RPMI7951 (cell line): ENCODE data around the gene CDH22. TPM values are rescaled to one million over a fixed set of nuclear protein-coding genes. Genes with fewer than 3 reads are reported as not detected.

Source experiments
- DNase-seq: peaks from one replicate; pipeline ENCODE4 v3.0.0-alpha.2; 2012; ENCODE audit warnings: low read depth
- total RNA-seq: library from RNA; depleted of rRNA; stranded (reverse); fragments of >200 nt; shearing (Covaris generic); gene quantifications from 2 replicates; pipeline ENCODE4 v1.2.3, GENCODE V29; 2014

Gene CDH22
- total RNA-seq, 1 experiment from 2014 or later: not detected

DNA sequence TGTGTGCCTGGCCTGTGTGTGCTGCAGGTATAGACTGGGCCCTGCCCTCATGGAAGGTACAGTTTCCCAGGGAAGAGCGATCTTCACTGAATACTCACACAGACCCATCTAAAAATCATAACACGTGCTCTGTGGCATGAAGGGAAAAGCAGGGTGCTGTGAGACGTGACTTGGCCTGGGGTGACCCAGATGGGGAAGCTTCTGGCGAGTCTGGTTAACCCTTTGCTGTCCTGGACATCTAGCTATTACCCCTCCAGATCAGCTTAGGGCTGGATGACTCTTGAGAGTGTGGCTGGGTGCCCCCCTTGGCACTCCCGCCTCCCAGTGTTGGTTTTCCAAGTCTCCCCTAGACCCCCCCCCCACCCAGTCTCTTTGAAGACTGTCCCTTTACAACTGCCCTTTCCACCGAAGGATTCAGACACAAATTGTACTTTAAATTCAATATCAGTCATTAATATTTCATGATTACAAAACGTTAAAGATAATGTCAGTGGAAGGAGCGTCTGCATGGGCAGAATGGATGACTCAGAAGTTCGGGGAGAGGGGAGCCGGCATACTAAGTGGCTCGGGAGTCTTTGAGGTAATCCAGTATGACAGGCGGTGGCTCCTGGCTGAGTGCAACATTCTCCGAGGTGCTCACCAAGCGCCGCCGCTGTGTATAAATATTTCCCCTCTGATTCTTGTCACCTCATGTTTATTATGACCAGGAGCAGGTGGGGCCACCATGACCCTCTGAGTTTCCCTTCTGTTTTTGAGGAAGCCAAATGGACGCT lies 112.8 kb downstream of the CDH22 start:
- DNase-seq: no peak

DNA sequence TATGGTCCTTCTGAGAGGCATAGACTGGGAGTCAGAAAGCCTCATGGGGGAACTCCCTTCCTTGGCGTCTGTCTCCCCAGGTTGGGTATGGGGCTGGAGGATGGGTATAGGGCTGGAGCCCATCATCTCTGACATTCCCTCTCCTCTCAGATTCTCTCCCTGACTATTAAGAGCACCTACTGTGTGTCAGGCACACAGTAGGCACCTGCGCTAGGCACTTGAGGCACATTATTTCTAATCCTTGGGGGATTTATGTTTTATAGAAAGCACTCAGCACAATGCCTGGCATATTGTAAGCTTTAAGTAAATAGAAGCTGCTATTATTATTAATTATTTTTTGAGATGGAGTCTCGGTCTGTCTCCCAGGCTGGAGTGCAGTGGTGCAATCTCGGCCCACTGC lies 113.9 kb downstream of the CDH22 start:
- no peak for DNase-seq

DNA sequence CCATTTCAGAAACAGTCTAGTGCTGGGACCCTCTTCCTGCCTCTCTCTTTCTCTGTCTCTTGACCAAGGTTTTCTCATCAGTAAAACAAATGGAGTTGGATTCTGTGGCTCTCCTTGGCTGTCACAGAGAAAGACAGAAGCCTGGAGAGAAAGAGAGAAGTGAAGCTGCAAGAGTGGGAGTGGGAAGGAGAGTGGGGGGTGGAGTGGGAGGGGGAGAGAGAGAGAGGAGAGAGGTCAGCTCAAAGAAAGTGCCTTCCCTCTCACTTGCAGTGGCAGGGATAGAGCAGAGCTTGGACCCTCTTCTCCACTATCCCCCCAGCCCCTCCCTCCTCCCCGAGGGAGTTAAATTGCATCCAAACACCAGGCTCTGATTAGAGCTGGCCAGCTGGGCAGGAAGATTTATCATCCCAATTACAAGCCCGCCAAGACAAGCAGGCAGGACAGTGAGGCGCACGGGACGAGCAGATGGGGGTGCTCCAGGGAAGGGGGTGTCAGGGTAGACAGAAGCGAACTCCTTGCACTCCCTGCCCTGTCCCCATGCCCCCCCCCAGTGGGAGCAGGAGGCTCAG lies 115.8 kb downstream of the CDH22 start:
- DNase-seq: no peak

DNA sequence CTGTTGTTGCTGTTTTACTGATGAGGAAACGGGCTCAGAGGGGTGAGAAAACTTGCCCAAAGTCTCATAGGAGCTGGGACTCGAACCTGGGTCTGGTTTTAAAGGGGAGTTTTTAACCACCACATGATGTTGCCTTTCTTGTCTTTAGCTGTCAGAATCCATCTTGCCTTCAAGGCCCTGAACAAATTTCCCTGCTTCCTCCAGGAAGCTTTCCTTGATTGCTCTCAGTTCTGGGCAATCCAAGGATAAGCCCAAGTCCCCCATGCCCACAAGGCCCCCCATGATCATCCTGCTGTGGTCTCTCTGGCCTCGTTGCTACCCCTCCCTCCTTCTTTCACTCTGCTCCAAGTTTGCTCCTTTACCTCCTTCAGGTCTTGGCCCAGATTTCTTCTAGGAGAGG lies 116.7 kb downstream of the CDH22 start:
- DNase-seq: no peak

DNA sequence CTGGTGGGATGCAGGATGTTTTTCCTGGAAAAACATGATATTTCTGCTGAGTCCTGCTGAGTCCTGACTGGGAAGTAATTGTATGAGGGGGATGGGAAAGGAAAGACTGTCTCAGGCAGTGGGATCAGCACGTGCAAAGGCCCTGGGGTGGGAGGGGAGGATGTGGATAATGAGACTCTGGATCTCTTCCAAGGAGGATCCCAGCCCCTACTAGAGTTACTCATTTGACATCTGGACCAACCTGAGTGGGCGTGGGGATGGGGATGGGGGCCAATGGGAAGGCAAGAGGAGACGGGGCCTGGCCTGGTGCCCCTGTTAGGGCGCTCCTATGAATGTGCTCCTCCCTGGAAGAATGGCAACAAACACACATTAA lies 117.1 kb downstream of the CDH22 start:
- no peak for DNase-seq

DNA sequence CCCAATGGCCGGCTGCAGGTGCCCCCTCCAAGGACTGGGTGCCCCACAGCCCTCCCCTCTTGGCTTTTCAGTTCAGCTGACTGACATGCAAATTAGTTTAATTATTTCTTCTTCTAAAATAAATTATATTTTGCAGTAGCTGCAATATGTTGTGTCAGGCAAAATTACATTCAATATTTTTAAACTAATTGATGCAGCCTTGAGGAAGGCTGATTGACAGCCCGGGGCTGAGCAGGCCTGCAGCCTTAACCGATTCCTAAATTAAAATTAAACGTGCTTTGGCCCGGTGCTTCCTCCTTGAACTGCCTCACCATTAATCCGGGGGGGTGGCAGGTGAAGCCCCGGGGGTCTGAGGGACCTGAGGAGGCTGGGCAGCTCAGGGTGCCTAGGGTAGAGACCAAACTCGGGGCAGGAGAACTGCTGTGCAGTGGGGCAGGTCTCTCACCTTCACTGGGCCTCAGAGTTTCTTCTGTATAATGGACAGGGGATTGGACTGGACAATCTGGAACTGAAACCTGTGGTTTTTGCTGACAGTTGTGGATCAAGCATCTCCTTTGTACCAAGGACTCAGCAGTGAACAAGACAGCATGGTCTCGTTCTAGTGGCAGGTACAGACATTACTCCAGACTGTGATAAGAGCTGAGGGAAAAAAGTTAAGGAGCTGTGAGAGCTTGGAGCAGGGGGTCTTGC lies 117.7 kb downstream of the CDH22 start:
- DNase-seq: no peak

DNA sequence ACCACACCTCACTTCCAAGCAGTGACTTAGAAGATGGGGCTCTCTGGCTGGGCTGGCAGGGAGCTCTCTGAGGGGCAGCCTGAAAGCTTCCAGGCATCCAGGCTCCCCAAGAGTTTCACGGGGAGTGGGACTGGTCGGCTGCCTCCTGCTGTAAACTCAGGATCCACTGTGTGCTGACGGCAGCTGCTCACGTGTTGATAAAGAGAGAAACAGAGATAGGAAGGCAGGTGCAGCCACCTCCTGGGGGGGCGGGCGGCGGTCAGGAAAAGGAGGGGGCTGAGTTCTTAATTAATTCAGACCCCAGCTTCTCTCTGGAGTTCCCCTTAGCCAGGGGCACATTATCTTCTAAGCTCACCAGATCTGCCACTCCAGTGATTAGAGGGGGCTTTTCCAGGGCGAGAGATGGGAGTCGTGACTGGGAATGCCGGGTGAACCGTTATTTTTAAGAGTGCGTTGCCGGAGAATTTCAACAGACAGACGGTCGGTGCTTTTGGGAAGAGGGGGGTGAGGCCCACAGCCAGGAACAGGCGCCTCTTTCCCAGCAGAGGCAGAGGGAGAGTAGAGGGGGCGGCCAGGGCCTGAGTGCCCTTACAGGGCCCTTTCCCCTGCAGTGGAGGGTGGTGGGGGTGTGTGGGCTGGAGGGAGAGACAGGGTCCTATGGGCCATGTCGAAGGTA lies 119.3 kb downstream of the CDH22 start:
- no peak for DNase-seq

DNA sequence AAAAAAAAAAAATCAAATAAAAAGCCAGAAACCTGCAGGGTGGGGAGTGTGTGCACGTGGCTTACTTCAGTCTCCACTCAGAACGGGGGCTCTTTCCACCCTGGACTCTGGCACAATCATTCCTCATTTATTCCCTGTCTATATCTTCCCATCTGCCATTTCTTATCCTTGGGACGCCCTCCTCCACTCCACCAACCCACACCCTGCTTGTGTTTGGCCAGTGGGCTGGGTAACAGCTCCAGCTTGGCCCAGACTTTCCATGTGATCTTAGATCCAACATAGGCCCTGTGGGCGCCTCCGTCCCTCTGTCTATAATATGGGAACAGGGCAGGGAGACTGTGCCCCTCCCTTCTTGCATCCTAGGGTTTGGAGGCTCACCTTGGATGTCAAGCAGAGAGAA lies 122.1 kb downstream of the CDH22 start:
- no peak for DNase-seq

DNA sequence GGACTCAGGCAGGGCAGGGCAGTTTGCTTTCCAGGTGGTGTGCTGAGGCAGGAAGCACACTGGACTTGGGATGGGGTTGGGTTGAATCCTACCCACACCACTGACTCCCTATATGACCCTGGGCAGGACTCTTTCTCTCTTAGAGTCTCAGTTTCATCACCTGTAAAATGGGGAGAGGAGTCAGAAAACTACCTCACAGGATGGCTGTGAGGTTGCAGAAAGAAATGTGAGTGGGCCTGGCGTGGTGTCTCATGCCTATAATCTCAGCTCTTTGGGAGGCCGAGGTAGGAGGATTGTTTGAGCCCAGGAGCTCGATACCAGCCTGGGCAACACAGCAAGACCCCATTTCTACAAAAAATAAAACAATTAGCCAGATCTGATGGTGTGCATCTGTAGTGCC lies 122.9 kb downstream of the CDH22 start:
- no peak for DNase-seq

DNA sequence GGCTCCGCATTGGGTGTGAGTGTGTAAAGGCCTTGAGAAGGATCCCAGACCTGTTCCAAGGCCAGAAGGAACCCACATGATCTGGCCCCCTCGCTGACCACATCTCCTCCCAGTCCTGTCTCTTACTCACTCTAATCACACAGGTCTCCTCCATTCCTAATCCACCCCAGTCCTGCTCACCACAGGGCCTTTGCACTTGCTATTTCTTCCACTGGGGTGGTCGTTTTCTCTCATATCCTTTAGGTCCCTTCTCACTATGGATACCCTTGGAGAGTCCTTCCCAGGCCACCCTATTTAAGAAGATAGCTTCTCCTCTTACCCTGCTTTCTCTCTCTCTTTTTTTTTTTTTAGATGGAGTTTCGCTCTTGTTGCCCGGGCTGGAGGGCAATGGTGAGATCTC lies 124.5 kb downstream of the CDH22 start:
- DNase-seq: no peak

DNA sequence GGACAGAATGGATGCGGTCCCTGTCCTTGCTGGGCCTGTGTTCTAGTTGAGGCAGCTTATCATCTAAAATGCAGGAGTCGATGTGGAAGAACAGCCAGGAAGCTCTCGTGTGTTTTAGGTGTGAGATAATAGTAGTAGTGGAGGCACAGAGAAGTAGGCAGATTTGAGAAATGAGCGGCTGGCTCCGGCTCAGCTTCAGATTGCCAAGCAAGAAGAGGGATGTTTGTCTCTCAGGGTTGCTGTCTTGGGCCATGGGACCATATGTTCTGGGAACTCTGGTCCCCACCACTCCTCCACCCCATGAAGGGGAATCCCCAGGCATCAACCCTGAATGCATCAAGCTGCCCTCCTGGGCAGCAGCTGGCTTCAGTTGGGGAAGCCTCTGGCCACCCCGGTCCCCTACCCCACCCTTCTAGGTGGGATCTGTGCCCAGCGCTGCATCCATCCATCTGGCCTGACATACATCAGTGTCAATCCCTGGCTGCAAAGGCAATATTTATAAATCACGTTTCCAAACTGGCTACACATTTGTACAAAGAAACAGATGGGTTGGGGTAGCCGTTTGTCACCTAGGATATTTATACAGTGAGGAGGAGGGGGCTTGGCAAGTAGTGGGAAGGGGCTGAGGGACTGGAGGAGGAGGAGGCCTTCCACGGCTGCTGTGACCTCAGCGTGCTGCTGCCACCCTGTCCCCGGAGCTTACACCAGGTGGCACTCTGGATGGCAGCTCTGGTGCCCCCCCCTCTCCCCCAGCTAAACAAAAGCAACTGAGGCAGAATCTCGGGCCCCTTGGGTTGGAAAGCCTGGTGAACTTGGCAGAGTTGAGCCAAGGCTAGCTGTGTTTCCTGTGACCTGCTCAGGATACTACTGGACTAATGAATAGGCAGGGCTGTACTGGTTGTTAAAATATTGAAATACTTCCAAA lies 125.8 kb downstream of the CDH22 start:
- no peak for DNase-seq

DNA sequence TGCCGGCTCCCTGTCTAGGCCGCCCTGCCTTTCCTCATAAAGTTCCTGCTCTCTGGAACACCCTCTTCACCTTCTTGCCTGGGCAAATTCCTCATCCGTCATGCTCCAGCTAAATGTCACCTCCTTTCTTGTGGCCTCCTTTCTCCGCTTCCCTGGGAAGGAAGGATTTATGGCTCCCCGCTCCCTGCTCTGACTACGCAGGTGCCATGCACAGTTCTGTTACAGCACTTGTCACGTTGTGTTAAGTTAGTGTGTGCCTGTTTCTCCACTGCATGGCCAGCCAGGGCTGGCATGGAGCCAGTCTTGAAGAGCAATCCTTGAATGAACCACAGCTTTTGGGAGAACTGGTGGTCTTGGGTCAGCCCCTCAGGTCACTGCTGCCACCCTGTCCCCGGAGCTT lies 128.4 kb downstream of the CDH22 start:
- DNase-seq: no peak

DNA sequence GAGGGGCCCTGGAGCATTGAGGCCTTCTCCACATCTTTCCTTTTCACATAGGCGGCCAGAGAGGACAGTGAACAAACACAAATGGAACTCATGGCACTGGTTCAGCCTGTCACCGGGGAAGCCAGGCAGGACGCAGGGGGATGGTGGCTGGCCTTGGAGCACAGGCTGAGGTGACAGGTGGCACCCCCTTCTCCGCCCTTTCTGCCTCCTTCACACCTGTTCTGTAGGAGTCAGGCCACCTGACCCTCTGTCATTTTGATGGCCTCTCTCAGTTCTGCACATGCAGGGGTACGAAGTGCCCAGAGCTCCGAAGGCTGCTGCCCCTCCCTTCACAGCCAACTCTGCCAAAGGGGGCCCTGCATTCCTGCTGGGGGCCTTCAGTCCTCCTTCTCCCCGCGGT lies 129.4 kb downstream of the CDH22 start:
- no peak for DNase-seq

DNA sequence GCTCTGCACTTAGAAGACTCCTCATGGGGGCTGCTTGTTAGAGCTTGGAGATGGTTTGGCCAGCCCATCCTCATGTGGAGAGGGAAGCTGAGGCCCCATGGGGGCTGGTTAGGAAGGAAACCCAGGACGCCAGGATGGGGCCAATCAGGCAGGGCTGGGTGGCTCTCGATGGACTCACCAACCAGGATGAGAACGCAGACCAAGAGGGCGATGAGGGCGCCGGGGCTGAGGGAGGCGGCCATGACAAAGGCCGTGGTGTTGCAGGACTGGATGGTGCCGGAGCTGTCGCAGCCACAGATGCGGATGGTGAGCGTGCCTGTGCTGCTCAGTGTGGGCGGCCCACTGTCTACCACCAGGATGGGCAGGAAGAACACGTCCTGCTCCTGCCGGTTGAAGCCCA lies 130.5 kb downstream of the CDH22 start:
- no peak for DNase-seq

DNA sequence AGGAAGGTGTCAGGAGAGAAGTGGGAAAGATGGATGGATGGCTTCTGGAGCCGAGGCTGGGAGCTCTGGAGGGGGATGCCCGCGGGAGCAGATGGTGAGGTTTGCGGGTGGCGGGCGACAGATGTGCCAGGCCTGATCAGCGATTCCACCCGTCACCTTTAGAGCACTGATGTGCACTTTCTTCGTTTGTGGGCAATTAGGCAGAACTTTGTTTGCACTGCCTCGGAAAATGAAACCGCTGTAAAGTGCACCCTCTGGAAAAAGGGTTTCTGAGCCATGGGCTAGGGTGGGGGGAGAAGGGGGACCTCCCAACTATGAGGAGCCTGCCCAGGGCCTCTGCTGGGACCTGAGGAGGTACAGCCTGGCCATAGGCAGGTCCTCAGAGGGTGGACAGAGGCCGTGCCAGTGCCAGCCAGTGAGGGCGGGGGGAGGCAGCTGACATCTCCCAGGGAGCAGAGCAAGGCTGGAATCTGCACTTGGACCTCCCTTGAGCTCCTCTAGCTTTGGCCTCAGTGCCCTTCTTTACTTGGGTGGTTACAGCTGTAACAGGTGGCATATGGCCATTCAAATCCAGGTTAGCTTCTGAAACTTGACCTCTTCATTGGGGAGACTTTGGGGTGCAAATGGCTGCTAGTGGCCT lies 131.4 kb downstream of the CDH22 start:
- no peak for DNase-seq

DNA sequence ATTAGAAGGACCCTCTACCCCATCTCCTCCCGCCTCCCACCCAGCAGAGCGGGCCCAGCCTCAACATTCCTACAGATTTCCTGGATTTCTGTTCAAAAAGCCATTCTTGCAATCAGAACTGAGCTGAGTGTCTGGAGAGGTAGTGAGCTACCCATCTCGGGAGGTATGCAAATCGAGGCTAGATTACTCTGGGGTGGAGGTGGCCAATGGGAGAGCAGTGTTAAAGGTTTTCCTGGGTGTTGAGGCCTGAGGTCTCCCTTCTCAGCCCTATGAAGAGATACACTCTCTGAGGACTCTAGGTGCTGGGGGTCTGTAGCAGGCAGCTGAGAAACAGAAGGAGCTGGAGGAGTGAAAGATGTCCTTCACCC lies 133.2 kb downstream of the CDH22 start:
- DNase-seq: no peak

DNA sequence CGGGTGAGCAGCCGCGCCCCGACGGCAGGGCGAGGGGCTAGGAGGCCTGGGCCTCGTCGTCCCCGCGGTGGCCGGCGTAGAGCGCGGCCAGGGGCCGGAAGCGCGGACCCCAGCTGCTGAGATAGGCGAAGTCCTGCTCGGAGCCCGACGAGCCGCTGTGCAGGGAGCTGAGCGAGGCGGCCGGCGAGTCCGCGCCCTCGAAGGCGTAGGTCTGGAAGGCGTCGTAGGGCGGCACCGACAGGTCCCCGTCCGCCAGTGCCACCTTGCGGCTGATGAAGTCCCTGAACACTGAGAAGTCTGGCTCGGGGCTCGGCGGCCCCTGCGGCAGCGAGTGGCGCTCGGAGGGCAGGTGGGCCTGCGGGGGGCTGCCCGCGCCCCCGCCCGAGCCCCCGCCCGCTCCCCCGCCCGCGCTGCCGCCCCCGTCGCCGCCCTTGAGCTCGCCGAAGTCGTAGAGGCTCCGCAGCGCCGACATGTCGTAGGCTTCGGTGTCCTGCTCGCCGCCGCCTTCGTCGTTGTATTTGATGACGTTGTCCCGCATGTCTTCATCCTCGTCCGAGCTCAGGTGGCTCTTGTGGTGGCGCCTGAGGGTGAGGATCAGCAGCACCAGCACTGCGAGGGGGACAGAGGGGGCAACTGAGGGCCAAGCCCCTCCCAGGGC lies 133.7 kb downstream of the CDH22 start:
- DNase-seq: peak; percentile 52

DNA sequence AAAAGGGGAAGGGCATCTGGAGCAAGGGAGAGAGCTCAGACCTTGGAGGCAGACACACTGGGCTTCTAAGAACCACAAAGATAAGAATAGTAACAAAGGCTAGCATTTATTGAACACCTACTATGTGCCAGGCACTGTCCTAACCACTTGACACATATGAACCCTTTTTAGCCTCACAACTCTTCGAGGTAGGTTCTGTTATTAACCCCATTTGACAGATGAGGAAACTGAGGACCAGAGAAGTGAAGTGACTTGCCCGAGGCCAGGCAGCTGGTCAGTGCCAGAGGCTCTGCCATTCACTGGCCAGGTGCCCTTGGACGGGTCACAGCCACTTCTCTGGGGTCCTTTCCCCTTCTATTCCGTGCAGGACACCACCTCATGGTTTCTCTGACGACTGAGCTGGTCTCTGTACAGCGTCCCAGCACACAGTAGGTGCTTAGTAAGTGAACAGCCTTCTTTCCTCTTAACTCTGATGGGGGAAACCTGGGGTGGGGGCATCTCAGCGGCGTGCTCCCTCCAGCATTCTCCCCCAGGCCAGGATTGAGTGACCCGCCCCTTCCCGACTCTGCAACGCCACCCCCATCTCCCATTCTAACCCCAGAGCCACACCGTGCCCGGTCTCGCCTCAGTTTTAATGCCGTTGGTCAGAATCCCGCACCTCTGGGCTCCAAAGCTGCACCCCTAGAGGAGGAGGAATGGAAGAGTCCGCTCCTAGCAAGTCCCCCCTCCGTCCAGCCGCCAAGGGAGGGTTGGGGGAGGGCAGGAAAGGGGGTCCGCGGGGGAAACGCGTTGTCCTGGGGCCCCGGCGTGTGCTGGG lies 134.4 kb downstream of the CDH22 start:
- no peak for DNase-seq

DNA sequence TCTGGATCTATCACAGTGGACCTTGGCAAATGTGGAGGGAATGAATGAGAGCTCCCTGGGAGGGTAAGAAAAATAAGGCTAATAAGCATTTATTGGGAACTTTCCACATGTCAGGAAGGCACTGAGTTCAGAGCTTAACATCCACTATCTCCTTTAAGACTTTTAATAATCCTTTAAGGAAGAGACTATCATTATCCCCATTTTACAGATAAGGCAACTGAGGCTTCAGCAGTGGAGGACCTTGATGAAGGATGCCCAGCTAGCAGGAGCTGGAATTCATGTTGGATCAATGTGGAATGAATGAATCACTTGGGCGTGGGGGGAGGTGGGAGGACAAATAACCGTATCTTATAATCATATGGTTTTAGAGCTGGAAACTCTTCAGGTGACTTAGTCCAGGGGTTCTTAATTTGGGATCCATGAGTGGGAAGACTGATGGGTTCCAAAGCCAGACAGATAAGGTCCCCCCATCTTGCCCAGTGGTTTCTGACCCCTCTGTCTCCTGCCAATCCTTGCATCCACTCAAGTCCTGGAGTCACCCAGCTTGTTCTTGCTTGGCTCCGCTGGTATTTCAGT lies 135.2 kb downstream of the CDH22 start:
- DNase-seq: no peak
